Lower leg skin (tissue), 3 donors: ENCODE data around the gene CFH.
"Not testable (repeated sequence)": the region's sequence is repeated elsewhere in the genome, so short reads cannot be mapped to it uniquely, and the experiment has no call there.

Source experiments
- CTCF ChIP-seq, 3 donors: fragments of 450-650 bp; IDR thresholded peaks; one replicate each; pipeline ENCODE4 v1.5.1; 2016; ENCODE audit warnings: antibody characterized with exemption in 3 of 3, mild to moderate bottlenecking in 3 of 3, moderate library complexity in 2 of 3
- POLR2A ChIP-seq, 2 donors: fragments of 450-650 bp; IDR thresholded peaks; one replicate each; pipeline ENCODE4 v1.6.1; 2016 to 2017; ENCODE audit warnings: antibody characterized with exemption in 2 of 2, mild to moderate bottlenecking in 1 of 2, moderate library complexity in 1 of 2

- TF ChIP-seq CTCF, POLR2A (IDR thresholded peaks at IDR 0.05): not testable (repeated sequence)
These were observed 139.4 kb downstream of the CFH start for GRCh38 chr1:196791252-196791651.
